Measurements from ENCODE around the gene RGS12.

The RGS12 gene

DNA sequence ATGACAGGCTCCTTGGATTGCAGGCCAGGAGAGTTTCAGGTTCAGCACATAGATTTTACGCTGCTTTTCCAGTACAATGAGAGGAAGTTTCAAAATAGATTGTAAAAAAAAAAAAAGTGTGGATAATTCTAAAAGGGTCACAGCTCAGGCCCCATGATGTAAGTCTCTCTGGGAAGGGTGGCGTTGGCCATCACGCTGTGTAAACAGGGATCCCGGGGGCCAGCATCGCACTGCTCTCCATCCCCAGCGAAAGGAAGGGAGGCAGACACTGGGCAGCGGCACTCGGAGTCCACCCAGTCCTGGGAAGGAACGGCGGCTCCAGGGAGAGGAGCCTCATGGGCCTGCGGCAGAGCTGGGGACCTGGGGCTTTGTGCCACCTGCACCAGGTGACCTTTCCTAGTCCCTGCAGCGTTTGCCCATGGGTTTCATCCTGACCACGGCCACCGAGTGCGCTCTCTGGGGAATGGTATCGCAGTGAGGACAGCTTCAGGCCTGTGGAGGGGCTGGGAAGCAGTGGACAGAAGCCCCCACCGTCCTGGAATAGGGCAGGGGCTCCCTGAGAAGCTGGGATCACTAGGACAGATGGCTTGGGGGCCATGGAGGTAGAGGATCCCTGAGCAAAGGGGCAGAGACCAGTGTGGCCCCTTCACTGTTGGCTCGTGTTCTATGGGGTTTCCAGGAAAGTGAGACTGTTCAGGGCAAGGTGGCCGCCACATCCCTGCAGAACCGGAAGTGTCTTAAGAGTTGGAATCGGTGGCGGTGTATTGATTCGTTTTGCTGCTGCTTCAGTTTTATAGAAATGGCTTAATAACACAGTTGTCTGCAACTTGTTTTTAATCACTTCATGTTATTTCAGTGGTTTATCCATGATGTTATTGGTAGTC lies 38.9 kb downstream of the RGS12 start:
- DNase-seq (ENCODE audit: low read depth in 2 of 2) = no peak

DNA sequence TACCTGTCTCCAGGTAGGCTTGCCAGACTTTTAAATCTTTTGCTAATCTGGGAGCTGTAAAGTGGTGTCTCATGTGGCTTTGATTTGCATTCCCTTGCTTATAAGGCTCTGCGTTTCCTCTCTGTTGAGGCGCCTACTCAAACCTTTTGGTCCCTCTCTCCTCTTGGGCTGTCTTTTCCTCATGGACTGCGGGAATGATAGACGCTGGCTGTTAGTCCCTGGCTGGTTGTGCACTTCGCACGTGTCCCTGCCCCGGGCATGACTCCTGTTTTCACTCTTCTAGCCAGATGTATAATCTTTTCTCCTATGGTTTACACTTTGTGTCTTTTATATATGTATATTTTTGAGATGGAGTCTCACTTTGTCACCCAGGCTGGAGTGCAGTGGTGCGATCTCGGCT lies 39.7 kb downstream of the RGS12 start:
- no peak for DNase-seq (ENCODE audit: low read depth in 2 of 2)

DNA sequence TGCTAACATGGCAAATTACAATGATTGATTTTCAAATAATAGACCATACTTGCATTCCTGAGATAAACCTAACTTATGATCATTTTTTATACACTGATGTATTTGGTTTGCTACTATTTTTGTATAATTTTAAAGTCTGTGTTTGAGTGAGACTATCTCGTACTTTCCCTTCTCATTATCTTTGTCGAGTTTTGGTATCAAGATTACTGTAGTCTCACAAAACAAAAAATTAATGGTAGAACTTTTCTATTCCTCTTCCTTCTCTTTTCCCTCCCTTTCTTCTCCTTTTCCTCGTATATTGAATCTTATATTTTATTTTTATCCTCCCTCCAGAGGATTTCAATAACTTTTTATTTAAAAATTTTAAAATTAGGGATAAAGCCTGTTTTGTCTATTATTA lies 41.5 kb downstream of the RGS12 start:
- no peak for DNase-seq (ENCODE audit: low read depth in 2 of 2)

DNA sequence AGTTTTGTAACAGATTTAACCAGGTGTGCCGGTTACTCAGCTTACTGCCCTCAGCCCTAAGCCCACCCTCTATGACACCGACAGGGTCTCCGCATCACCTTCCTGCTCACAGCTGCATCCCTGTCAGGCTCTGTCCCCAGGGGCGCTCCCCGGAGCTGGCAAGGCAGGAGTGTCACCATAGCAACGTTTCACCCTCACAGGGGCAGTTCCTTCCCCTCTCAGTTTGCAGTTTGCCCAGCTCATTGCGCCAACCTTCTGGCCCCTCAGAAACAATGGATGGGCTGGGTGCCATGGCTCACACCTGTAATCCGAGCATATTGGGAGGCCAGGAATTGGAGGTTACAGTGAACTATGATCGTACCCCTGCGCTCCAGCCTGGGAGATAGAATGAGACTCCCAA lies 42.6 kb downstream of the RGS12 start:
- DNase-seq (ENCODE audit: low read depth in 2 of 2) = no peak

DNA sequence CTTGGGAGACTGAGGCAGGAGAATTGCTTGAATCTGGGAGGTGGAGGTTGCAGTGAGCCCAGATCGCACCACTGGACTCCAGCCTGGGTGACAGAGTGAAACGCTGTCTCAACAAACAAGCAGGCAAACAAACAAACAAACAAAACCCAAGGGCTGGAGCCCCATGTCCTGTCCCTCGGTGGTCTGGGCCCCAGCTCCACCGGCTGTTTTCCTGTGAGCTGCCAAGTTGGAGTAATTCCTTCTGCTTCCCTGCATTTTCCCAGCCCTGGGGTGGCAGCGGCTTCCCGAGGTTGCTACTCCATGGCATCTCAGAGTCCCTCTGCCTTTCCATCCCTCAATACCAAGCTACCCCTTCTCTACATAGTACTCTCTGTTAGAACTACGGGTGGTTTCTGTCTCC lies 43.2 kb downstream of the RGS12 start:
- DNase-seq (ENCODE audit: low read depth in 2 of 2) = no peak

DNA sequence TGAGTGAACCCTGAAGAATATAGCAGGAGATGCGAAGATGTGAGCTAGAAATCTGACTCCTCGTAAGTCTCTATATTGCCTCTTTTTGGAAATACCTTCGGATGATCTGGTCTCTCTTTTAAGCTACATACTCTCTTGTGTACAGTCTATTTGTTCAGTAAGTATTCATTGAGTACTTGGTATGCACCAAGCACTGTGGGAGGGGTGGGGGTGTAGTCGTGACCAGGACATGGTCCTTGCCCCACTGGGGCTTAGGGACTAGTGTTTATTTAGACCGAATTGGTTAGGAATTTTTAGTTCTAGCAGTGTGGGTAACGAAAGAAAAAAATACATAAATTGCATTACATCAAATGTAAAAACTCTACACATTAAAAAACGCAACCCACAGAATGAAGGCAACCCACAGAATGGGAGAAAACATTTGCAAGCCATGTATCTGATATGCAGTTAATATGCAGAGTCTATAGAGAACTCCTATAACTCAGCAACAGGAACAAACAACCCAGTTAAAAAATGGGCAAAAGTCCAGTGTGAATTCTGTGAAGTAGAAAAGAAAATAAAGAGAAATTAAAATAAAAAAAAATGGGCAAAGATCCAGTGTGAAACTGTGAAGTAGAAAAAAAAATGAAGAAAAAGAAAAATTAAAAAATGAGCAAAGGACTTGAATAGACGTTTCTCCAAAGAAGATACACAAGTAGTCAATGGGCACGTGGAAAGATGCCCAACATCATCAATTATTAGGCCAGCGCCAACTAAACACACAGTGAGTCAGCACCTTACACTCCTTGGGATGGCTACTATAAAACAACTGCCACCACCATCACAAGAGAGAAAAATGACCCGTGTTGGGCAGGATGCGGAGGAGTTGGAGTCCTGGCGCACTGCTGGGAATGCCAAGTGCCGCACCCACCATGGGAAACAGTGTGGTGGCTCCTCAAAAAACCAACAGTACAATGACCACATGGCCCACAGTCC lies 43.8 kb downstream of the RGS12 start:
- DNase-seq (ENCODE audit: low read depth in 2 of 2) = no peak

DNA sequence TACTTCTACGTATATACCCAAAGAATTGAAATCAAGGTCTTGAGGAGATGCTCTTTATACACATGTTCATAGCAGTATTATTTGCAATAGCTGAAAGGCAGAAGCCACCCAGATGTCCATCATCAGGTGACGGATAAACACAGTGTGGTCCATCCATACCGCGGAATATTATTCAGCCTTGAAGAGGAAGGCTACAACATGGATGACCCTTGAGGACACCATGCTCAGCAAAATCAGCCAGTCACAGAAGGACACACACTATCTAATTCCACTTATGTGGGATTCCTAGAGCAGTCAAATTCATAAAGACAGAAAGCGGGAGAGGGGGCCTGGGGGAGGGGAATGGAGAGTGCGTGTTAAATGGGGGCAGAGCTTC lies 44.5 kb downstream of the RGS12 start:
- no peak for DNase-seq (ENCODE audit: low read depth in 2 of 2)

DNA sequence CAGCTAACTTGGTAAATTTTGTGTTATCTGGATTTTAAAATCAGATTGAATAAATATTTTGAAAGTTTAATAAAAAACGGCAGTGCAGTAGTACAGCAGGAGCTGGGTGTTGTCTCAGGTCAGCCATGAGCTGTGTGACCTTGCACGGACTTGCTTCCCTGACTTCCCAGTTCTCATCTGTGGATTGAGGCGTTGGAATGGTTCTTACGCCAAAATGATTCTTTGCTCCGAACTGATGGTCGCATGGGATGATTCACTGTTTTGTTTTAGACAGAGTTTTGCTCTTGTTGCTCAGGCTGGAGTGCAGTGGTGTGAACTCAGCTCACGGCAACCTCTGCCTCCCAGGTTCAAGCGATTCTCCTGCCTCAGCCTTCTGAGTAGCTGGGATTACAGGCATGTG lies 45.0 kb downstream of the RGS12 start:
- DNase-seq (ENCODE audit: low read depth in 2 of 2) = no peak

DNA sequence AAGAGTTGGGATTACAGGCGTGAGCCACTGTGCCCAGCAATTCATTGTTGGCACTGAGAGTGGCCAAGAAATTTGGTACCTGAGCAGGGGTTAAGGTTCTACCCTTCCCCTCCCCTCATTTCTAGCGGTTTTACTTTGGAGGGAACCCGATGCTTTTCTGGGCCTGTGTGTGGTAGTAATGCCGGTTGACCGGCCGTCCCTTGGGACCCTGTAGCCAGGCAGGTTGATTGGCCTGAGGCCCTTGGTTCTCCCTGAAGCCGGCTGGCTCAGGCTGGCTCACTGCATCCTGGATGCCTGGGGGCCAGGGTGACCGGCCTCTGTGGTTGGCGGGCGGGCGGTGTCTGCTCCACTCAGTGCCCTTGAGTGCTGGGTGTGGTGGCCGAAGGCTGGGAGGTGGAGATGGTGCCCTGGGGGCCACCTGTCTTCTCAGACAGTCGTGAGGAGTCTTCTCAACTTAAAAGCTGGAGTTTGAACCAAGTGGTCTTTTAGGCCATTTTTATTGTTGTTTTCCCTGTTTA lies 45.6 kb downstream of the RGS12 start:
- no peak for DNase-seq (ENCODE audit: low read depth in 2 of 2)

DNA sequence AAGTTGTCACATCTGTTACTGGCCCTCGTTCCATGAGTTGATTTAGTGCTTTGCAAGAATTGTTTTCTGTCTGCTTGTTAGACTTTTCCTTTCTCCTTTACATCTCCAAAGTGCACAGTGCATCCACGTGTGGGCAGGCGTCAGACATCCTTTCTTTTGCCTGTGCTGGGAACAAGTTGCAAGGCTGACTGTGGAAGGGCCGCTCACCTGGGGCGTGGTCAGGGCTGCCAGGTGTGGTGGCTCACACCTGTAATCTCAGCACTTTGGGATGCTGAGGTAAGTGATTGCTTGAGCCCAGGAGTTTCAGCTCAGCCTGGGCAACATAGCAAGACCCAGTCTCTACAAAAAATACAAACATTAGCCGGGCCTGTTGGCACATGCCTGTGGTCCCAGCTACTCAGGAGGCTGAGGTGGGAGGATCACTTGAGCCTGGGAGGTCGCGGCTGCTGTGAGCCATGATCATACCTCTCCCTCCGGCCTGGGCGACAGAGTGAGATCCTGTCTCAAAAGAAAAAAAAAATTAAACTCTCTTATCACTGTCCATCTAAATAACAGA lies 46.2 kb downstream of the RGS12 start:
- DNase-seq (ENCODE audit: low read depth in 2 of 2) = no peak

DNA sequence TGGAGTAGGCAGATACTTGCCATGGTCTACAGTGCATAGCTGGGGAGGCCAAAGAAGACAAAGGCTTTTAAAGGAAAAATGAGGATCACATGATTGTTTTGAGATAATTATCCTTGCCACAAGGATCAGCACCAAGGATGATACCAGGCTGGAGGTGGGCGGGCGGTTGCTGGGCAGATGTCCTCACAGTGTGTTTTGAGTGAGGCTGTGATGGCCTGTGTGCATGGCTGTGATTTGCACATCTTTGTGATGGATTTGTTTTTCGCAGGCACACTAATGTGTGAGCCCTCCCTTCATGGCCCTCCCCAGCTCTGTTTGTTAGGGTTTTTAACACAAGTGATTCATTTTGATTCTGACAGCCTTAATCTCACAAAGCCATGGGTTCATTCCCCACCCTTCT lies 46.8 kb downstream of the RGS12 start:
- DNase-seq (ENCODE audit: low read depth in 2 of 2) = no peak

DNA sequence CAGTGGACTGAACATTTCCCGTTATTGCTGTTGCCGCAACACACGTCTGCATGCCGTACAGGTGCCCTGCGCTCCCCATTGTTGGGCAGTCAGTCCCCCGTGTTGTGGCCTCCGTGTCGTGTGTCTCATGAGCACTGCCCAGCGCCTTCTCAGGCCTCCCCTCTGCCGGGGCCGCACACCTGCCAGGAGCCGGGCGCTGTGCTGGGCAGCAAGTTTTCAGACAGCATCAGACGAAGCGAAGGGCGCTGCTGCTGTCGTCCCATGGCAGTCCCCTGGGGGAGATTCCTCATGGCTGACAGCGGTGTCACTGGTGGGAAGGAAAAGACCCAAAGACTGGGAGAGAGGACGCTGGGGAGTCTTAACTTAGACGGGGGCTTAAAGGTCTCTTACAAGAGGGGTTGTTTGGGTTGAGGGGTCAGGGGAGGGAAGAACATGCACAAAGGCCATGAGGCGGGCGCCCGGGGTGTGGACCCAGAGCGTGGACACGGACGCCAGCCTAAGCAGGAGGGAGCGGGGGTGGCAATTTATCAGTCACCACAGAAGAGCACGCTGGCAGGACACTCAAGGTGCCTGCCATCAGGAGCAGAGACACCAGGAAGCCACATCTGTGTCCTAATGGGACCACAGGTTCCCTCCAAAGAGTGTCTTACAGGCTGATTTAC lies 47.3 kb downstream of the RGS12 start:
- DNase-seq (ENCODE audit: low read depth in 2 of 2) = no peak

DNA sequence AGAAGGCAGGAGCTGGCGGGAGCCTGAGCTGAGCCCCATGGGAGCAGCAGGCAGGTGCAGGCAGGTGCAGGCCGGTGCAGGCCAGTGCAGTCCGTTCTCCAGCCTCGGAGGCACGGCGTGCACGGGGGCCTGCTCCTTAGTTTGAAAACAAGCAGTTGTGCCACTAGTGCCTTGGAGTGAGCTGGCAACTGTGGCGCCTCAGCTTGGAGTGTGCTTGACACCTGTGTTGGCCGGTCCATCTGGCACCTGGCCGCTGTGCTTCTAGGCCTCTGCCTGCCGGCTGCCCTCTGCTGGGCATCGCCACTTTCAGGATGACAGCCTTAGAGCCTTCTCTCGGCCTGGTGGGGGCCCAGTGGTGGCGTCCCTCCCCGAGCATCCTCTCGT lies 47.9 kb downstream of the RGS12 start:
- DNase-seq (ENCODE audit: low read depth in 2 of 2) = no peak

DNA sequence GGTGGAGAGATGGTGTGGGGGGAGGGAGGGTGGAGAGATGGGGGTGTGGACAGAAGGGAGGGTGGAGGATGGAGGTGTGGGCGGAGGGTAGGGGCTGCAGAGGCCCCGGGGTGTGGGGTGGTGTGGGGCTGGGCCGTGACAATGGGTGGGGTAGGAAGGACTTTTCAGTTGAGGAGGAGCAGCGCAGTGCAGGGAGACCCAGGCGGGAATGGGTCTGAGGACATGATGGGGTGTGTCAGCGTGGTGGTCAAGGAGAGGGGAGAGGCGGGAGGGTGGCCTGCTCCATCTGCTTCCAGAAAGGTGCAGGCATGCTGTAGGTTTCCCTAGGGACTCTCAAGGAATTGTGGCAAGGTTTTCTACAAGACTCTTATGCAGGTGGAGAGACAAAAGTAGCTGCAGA lies 48.9 kb downstream of the RGS12 start:
- DNase-seq (ENCODE audit: low read depth in 2 of 2) = no peak

DNA sequence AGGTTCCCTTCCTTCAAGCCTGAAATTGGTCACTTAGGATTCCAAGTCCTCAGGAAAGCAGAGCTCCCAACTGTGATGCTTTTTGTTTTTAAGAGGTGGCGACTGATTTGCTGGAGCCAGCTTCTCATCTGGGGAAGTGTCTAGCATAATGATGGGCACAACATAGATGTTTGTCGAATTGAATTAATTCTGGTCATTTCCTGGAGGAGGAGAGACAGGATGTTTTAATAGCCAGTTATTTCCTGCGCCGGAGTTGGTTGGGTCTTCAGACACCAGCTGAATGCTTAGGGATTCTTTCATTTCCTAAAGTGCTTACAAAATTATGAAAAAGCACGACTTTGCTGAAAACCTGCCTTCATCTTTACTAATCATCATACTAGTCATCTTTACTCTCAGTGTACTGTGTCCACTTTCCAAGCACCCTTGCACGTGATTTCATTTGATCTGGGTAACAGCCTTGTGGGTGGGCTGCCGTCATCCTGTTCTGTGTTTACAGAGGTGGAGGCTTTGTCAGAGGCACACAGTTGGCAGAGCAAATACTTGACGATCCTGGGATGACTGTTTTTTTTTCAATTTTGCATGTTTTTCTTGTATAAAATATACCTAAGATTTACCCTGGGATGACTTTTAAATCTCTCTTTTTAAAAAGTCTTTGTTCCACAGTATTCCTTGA lies 49.5 kb downstream of the RGS12 start:
- no peak for DNase-seq (ENCODE audit: low read depth in 2 of 2)
